IMR-90 (cell line): Measurements from ENCODE around the gene SLX4IP. TPM values are rescaled to one million over a fixed set of nuclear protein-coding genes. Genes with fewer than 3 reads are reported as not detected.

ENCODE experiments used
- ATAC-seq: fragments of 200-7000 bp; cut with Tn5 transposase; 2 replicates; pipeline ENCODE4 v1.9.1; 2020; ENCODE audit warnings: low read depth, mild to moderate bottlenecking, moderate library complexity
- BruUV-seq: library from RNA; stranded (reverse); fragments of 400-500 nt; replicated peaks from 2 replicates; lab custom pipeline; 2021; lab: Mats Ljungman, UMichigan
- CTCF ChIA-PET: fragments of 300-600 bp; formaldehyde crosslinking; extraction: SDS; loops from one replicate; lab custom pipeline; 2021; ENCODE audit warnings: antibody characterized with exemption; lab: Yijun Ruan, JAX
- POLR2A ChIA-PET: fragments of 300-600 bp; sonication (Branson Sonifier 250); formaldehyde crosslinking; loops from one replicate; lab custom pipeline; 2022; ENCODE audit warnings: antibody characterized with exemption; ENCODE audit not compliant: unreplicated experiment; lab: Charles Lee
- DNase-seq: peaks from one replicate; pipeline ENCODE4 v3.0.0; 2013
- H2AFZ ChIP-seq: replicated peaks from 2 replicates; pipeline ENCODE3; 2013; ENCODE audit warnings: low read length, mild to moderate bottlenecking; ENCODE audit not compliant: poor library complexity
- H2AK5ac ChIP-seq: 2 replicates; pipeline ENCODE4 v1.6.1; 2013; ENCODE audit warnings: low read depth, low read length, inconsistent platforms
- H2AK9ac ChIP-seq: replicated peaks from 2 replicates; pipeline ENCODE3; 2013; ENCODE audit warnings: mild to moderate bottlenecking, low read depth, low read length, moderate library complexity; ENCODE audit not compliant: poor library complexity
- H2BK120ac ChIP-seq: 2 replicates; pipeline ENCODE4 v1.6.1; 2013; ENCODE audit warnings: low read depth, low read length, inconsistent platforms
- H2BK15ac ChIP-seq: 3 replicates; pipeline ENCODE4 v1.6.1; 2013; ENCODE audit warnings: low read depth, low read length, inconsistent platforms
- H2BK20ac ChIP-seq: 2 replicates; pipeline ENCODE4 v1.6.1; 2013; ENCODE audit warnings: low read depth, mild to moderate bottlenecking, inconsistent platforms, low read length, moderate library complexity
- H2BK5ac ChIP-seq: 2 replicates; pipeline ENCODE4 v1.6.1; 2013; ENCODE audit warnings: mild to moderate bottlenecking, low read depth, low read length, inconsistent platforms; ENCODE audit not compliant: poor library complexity, severe bottlenecking
- H3K14ac ChIP-seq: replicated peaks from 2 replicates; pipeline ENCODE4 v1.6.1; 2013; ENCODE audit warnings: low read depth, low read length, inconsistent platforms
- H3K18ac ChIP-seq: 2 replicates; pipeline ENCODE4 v1.6.1; 2013; ENCODE audit warnings: low read depth, low read length, control low read depth
- H3K23ac ChIP-seq: 2 replicates; pipeline ENCODE4 v1.6.1; 2013; ENCODE audit warnings: low read depth, low read length, inconsistent platforms
- H3K27ac ChIP-seq: 2 replicates; pipeline ENCODE4 v1.5.1; 2013; ENCODE audit warnings: mild to moderate bottlenecking, control low read depth, low read length; ENCODE audit not compliant: insufficient read depth
- H3K27me3 ChIP-seq: 2 replicates; pipeline ENCODE4 v1.6.1; 2013; ENCODE audit warnings: low read length; ENCODE audit not compliant: control insufficient read depth, insufficient read depth
- H3K36me3 ChIP-seq: 2 replicates; pipeline ENCODE4 v1.6.1; 2013; ENCODE audit warnings: low read length, mixed read lengths; ENCODE audit not compliant: control insufficient read depth, insufficient read depth
- H3K4ac ChIP-seq: 2 replicates; pipeline ENCODE4 v1.6.1; 2013; ENCODE audit warnings: low read depth, low read length, inconsistent platforms
- H3K4me1 ChIP-seq: 2 replicates; pipeline ENCODE4 v1.6.1; 2013; ENCODE audit warnings: low read length, mixed read lengths; ENCODE audit not compliant: control insufficient read depth, insufficient read depth
- H3K4me2 ChIP-seq: 2 replicates; pipeline ENCODE4 v1.6.1; 2013; ENCODE audit warnings: low read depth, mild to moderate bottlenecking, control low read depth, low read length, moderate library complexity
- H3K4me3 ChIP-seq: 2 replicates; pipeline ENCODE4 v1.5.1; 2013; ENCODE audit warnings: low read depth, mild to moderate bottlenecking, control low read depth, low read length, moderate library complexity; ENCODE audit not compliant: insufficient read depth
- H3K56ac ChIP-seq: 2 replicates; pipeline ENCODE4 v1.6.1; 2013; ENCODE audit warnings: low read length, inconsistent platforms; ENCODE audit not compliant: insufficient read depth; ENCODE audit errors: extremely low read depth
- H3K79me1 ChIP-seq, 2 experiments: 2 replicates each; pipeline ENCODE4 v1.6.1; 2013; ENCODE audit warnings: low read length in 2 of 2, inconsistent platforms in 1 of 2, low read depth in 1 of 2
- H3K9ac ChIP-seq: 2 replicates; pipeline ENCODE4 v1.6.1; 2013; ENCODE audit warnings: low read depth, low read length, control low read depth
- H3K9me1 ChIP-seq: 2 replicates; pipeline ENCODE4 v1.6.1; 2013; ENCODE audit warnings: low read length, inconsistent platforms; ENCODE audit not compliant: insufficient read depth
- H3K9me3 ChIP-seq: 2 replicates; pipeline ENCODE4 v1.6.1; 2013; ENCODE audit warnings: low read length; ENCODE audit not compliant: control insufficient read depth, insufficient read depth
- H4K20me1 ChIP-seq: 2 replicates; pipeline ENCODE4 v1.6.1; 2013; ENCODE audit warnings: low read length, inconsistent platforms; ENCODE audit not compliant: insufficient read depth
- H4K5ac ChIP-seq: 2 replicates; pipeline ENCODE4 v1.6.1; 2013; ENCODE audit warnings: mild to moderate bottlenecking, low read depth, low read length, control low read depth
- H4K8ac ChIP-seq, 2 experiments: 2 replicates each; pipeline ENCODE4 v1.6.1; 2013; ENCODE audit warnings: low read depth in 2 of 2, low read length in 2 of 2, control low read depth in 1 of 2, inconsistent platforms in 1 of 2
- H4K91ac ChIP-seq: 2 replicates; pipeline ENCODE4 v1.6.1; 2013; ENCODE audit warnings: low read depth, low read length, inconsistent platforms; ENCODE audit not compliant: insufficient read depth
- BHLHE40 ChIP-seq: fragments of 150-350 bp; IDR thresholded peaks from 2 replicates; pipeline ENCODE4 v1.6.1; 2016; ENCODE audit warnings: mild to moderate bottlenecking, low read depth, low read length
- CHD1 ChIP-seq: IDR thresholded peaks from 2 replicates; pipeline ENCODE4 v1.6.1; 2012; ENCODE audit warnings: low read depth, low read length, improper control_type of control experiment
- MXI1 ChIP-seq: IDR thresholded peaks from 2 replicates; pipeline ENCODE4 v1.6.1; 2012; ENCODE audit warnings: low read depth, mild to moderate bottlenecking, low read length, moderate library complexity, borderline replicate concordance
- RAD21 ChIP-seq: IDR thresholded peaks from 2 replicates; pipeline ENCODE4 v1.6.1; 2012; ENCODE audit warnings: low read length, improper control_type of control experiment
- USF2 ChIP-seq: fragments of 150-350 bp; IDR thresholded peaks from 2 replicates; pipeline ENCODE4 v1.6.1; 2017; ENCODE audit warnings: mild to moderate bottlenecking, antibody characterized with exemption, low read length, low read depth
- WGBS, 2 experiments: methylation state at CpG; one replicate each; pipeline versions ENCODE4 v1.1.5 to v1.1.7; 2013; ENCODE audit warnings: missing lambda C conversion rate in 2 of 2; ENCODE audit not compliant: insufficient read length in 1 of 2; ENCODE audit errors: extremely low coverage in 2 of 2; 5-methylcytosine and 5-hydroxymethylcytosine counted together
- dilution Hi-C: fragments of 300-500 bp; cut with HindIII; formaldehyde crosslinking; loops from one replicate; pipeline ENCODE4 v1.14.3; 2018; ENCODE audit warnings: low sequenced_read_pairs; ENCODE audit not compliant: unreplicated experiment
- in situ Hi-C: fragments of 300-500 bp; cut with MboI; formaldehyde crosslinking; loops from 3 replicates; pipeline ENCODE4 v1.14.3; 2019; ENCODE audit warnings: low sequenced_read_pairs, inconsistent platforms, mixed read lengths
- intact Hi-C: fragments of 100-400 bp; cut with micrococcal nuclease; formaldehyde crosslinking; loops from 2 replicates; pipeline ENCODE4 v1.10.0; 2022
- polyA plus RNA-seq, 3 experiments: library from polyadenylated mRNA; depleted of rRNA; stranded (reverse); fragments of >200 nt; gene quantifications; 2 replicates each; pipeline ENCODE4 v1.2.3, GENCODE V29; 2012; ENCODE audit warnings: low replicate concordance in 1 of 3
- total RNA-seq: library from RNA; depleted of rRNA; stranded (reverse); fragments of >200 nt; gene quantifications from 2 replicates; pipeline ENCODE4 v1.2.3, GENCODE V29; 2012
- TF ChIP-seq, protein P1 (sequence below): conservative IDR thresholded peaks from 2 replicates; pipeline ENCODE4 v1.5.1; 2012; ENCODE audit warnings: mild to moderate bottlenecking, low read depth, low read length, improper control_type of control experiment

The SLX4IP gene
- total and polyA plus RNA-seq, 2 of the 4 experiments (the other 2 are of a cell fraction) = 1.3 to 5.9 TPM

GRCh38 chr20:10404959-10405530 is 30.1 kb upstream of the SLX4IP start:
- H4K91ac ChIP-seq = no peak overlapping the region
- no peaks in the 10 kb centered on the region for H4K20me1 ChIP-seq
- no peak overlapping the region for H2AK9ac ChIP-seq
- in situ Hi-C loops = no loop called here
- no peaks in the 10 kb centered on the region for H3K79me1 ChIP-seq
- dilution Hi-C loops = no loop called here
- ChIA-PET POLR2A (no interaction called here), CTCF (no interaction called here)
- ATAC-seq = no peak
- TF ChIP-seq RAD21 (no peak), CHD1 (no peak), USF2 (no peak), BHLHE40 (no peak), MXI1 (no peak)
- TF ChIP-seq, protein P1, sequence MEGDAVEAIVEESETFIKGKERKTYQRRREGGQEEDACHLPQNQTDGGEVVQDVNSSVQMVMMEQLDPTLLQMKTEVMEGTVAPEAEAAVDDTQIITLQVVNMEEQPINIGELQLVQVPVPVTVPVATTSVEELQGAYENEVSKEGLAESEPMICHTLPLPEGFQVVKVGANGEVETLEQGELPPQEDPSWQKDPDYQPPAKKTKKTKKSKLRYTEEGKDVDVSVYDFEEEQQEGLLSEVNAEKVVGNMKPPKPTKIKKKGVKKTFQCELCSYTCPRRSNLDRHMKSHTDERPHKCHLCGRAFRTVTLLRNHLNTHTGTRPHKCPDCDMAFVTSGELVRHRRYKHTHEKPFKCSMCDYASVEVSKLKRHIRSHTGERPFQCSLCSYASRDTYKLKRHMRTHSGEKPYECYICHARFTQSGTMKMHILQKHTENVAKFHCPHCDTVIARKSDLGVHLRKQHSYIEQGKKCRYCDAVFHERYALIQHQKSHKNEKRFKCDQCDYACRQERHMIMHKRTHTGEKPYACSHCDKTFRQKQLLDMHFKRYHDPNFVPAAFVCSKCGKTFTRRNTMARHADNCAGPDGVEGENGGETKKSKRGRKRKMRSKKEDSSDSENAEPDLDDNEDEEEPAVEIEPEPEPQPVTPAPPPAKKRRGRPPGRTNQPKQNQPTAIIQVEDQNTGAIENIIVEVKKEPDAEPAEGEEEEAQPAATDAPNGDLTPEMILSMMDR = no peak
- BruUV-seq = no TSS peak
- H3K4me2 ChIP-seq = no peak overlapping the region
- no peak overlapping the region for H3K18ac ChIP-seq
- H4K5ac ChIP-seq = no peak overlapping the region
- H3K4me1 ChIP-seq = no peaks in the 10 kb centered on the region
- no peak overlapping the region for H2BK20ac ChIP-seq
- H3K4ac ChIP-seq = no peak overlapping the region
- DNase-seq = no peak
- WGBS, 2 experiments = 94% methylated on average over 2 of the region's 4 CpGs; no CpG with 5 or more reads in 1 of the 2 experiments
- H2AFZ ChIP-seq = no peak overlapping the region
- no peak overlapping the region for H3K23ac ChIP-seq
- no peak overlapping the region for H2BK15ac ChIP-seq
- H2BK5ac ChIP-seq = no peak overlapping the region
- H2BK120ac ChIP-seq = no peak overlapping the region
- intact Hi-C loops = no loop called here
- H2AK5ac ChIP-seq = no peak overlapping the region
- no peaks in the 10 kb centered on the region for H3K9me3 ChIP-seq
- no peak overlapping the region for H3K56ac ChIP-seq
- H3K27ac ChIP-seq = no peak overlapping the region
- H3K36me3 ChIP-seq = peaks cover 3% of the 10 kb centered on the region
- no peak overlapping the region for H4K8ac ChIP-seq
- H3K4me3 ChIP-seq = no peak overlapping the region
- no peak overlapping the region for H3K9ac ChIP-seq
- H3K9me1 ChIP-seq = no peaks in the 10 kb centered on the region; the same call in 1 of the 2 replicates
- H3K14ac ChIP-seq = no peak overlapping the region
- H3K27me3 ChIP-seq = no peaks in the 10 kb centered on the region
